Uterus (tissue), 2 donors: ENCODE results near the gene CDS2.

Source experiments
- POLR2A ChIP-seq, 2 donors: fragments of 450-650 bp; IDR thresholded peaks; one replicate each; pipeline ENCODE4 v1.6.1; 2016; ENCODE audit warnings: antibody characterized with exemption in 2 of 2, mild to moderate bottlenecking in 1 of 2, moderate library complexity in 1 of 2
- TF ChIP-seq, protein P1 (sequence below), 4 experiments: fragments of 200-600 bp in 2 of 4; fragments of 450-650 bp in 2 of 4; sonication (generic) in 2 of 4; IDR thresholded peaks; one replicate each; pipeline ENCODE4 v1.5.1; 2016 to 2019; ENCODE audit warnings: antibody characterized with exemption in 4 of 4, mild to moderate bottlenecking in 2 of 4, moderate library complexity in 1 of 4

GRCh38 chr20:5161536-5162164, 34.8 kb downstream of the CDS2 start:
- no peak for TF ChIP-seq POLR2A (IDR thresholded peaks at IDR 0.05)
- TF ChIP-seq, protein P1, sequence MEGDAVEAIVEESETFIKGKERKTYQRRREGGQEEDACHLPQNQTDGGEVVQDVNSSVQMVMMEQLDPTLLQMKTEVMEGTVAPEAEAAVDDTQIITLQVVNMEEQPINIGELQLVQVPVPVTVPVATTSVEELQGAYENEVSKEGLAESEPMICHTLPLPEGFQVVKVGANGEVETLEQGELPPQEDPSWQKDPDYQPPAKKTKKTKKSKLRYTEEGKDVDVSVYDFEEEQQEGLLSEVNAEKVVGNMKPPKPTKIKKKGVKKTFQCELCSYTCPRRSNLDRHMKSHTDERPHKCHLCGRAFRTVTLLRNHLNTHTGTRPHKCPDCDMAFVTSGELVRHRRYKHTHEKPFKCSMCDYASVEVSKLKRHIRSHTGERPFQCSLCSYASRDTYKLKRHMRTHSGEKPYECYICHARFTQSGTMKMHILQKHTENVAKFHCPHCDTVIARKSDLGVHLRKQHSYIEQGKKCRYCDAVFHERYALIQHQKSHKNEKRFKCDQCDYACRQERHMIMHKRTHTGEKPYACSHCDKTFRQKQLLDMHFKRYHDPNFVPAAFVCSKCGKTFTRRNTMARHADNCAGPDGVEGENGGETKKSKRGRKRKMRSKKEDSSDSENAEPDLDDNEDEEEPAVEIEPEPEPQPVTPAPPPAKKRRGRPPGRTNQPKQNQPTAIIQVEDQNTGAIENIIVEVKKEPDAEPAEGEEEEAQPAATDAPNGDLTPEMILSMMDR (IDR thresholded peaks at IDR 0.05), result no peak
